Lower leg skin (tissue), 4 donors: ENCODE data around the gene MAMSTR. TPM values are rescaled to one million over a fixed set of nuclear protein-coding genes. Genes with fewer than 3 reads are reported as not detected.
"Not testable (repeated sequence)": the region's sequence is repeated elsewhere in the genome, so short reads cannot be mapped to it uniquely, and the experiment has no call there.

Source experiments
- DNase-seq, 2 donors: peaks; one replicate each; pipeline ENCODE4 v3.0.0-alpha.2; 2019; ENCODE audit warnings: low spot score in 2 of 2
- H3K4me3 ChIP-seq: fragments of 200-600 bp; sonication (generic); 2 replicates; pipeline ENCODE4 v1.5.1; 2017; ENCODE audit warnings: mild to moderate bottlenecking, low read depth; ENCODE audit not compliant: poor library complexity, severe bottlenecking
- CTCF ChIP-seq, 3 donors: fragments of 450-650 bp; IDR thresholded peaks; one replicate each; pipeline ENCODE4 v1.5.1; 2016; ENCODE audit warnings: antibody characterized with exemption in 3 of 3, mild to moderate bottlenecking in 3 of 3, moderate library complexity in 2 of 3
- POLR2A ChIP-seq, 2 donors: fragments of 450-650 bp; IDR thresholded peaks; one replicate each; pipeline ENCODE4 v1.6.1; 2016 to 2017; ENCODE audit warnings: antibody characterized with exemption in 2 of 2, mild to moderate bottlenecking in 1 of 2, moderate library complexity in 1 of 2
- WGBS, 2 donors: methylation state at CpG; one replicate each; pipeline ENCODE4 v1.1.5; 2018; 5-methylcytosine and 5-hydroxymethylcytosine counted together
- intact Hi-C: fragments of 100-400 bp; cut with DNase I; formaldehyde crosslinking; loops from one replicate; pipeline ENCODE4 v1.15.0; 2023; ENCODE audit warnings: low total_unique reads
- total RNA-seq, 4 donors: library from RNA; depleted of rRNA; stranded (reverse); fragments of >200 nt; gene quantifications; one replicate each; pipeline ENCODE4 v1.1.0, GENCODE V29; 2016

MAMSTR gene
- total RNA-seq, 4 donors from 2014 or later = 0.42 to 0.74 (median 0.63) TPM

- TF ChIP-seq POLR2A (IDR thresholded peaks at IDR 0.05) (no peak), CTCF (IDR thresholded peaks at IDR 0.05) (no peak)
- WGBS, 2 donors = 78 to 81% methylated on average over 11 of the region's 11 CpGs
- DNase-seq = no peak
- intact Hi-C loops = no loop called here
- no peak overlapping the region for H3K4me3 ChIP-seq
Measured at GRCh38 chr19:48722196-48722708, 2.7 kb upstream of the MAMSTR start.

DNA sequence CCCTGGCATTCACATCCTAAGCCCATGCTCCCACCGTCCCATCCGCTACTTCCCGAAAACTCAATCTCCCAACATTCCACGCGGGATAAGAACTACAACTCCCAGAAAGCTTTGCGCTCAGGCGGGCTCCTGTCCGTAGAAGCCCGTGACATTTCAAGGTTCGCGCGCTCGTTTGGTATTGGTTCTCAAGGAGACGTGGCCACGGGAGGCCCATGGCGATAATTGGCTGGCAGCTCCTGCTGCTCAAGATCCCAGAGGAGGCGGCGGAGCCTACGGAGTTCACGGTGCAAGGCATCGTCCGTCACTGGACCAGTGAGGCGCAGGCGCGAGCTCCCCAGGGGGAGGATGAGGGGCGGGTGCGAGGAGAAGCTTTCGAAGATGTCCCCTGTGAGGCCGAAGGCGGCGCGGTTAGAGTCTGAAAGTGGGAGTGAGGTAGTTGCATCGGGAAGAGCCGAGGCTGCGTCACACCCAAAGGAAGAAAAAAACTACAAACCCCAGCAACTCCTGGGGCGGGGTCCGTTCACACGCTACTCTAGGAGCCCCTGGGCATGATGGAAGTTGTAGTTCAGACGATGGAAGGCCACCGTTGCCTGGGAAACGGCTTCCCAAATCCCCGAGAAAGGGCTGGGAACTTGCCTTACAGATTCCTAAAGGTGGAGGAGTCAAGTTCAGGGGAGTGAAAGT is 1.2 kb upstream of the MAMSTR start:
- peak overlapping the region; percentile 32 for H3K4me3 ChIP-seq
- intact Hi-C loops = no loop called here
- WGBS, 2 donors = 9 to 19% methylated on average over 42 of the region's 42 CpGs
- TF ChIP-seq POLR2A (IDR thresholded peaks at IDR 0.05) = no peak
- TF ChIP-seq CTCF (IDR thresholded peaks at IDR 0.05) = no peak
- peak; percentile 98 to 99 for DNase-seq

DNA sequence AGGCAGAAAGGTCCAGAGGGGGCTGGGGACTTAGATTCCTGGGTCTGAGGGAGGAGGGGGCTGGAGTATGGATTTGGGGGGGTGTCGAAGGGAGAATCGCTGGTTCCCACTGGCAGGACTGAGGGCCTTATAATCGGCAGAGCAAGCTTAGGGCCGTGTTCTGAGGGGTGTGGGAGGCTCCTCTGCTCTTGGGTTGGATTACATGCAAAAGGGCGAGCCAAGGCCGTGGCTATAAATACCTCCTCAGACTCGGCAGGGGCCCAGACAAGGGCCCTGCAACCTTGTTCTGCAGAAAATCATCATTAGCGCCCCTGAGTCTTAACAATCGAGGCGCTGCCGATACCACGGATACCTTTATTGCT is 707 bp upstream of the MAMSTR start:
- no peak overlapping the region for H3K4me3 ChIP-seq
- intact Hi-C loops = no loop called here

DNA sequence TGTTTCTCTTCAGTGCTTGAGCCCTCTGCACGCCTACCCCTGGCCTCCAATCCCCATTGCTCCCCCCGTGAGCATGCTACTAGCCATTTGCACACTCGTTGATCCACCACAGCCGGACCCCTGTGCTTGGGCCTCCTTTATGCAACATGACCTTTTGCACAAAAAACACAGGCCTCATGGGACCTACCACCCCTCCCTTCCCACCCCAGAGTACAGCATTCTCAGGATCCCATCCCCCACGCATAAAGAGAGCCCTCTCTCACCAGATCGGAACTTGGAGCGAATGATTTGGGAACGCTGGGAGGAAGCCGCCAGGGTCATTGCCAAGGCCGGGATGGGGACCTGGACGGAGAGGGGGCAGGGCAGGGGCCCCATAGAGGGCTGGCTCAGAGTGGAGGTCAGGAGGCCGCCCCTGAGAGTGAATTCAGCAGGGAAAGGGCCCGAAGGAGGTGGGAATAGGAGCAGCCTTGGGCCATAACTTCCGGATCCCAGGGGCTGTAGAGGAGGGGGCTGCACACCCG is 754 bp downstream of the MAMSTR start:
- intact Hi-C loops = no loop called here
- no peak for DNase-seq
- H3K4me3 ChIP-seq = no peak overlapping the region
- TF ChIP-seq POLR2A (IDR thresholded peaks at IDR 0.05) (no peak), CTCF (IDR thresholded peaks at IDR 0.05) (no peak)
- WGBS, 2 donors = 75 to 79% methylated on average over 15 of the region's 15 CpGs

More for the DNA sequence above, 707 bp upstream of the MAMSTR start:
- no peak for TF ChIP-seq CTCF (IDR thresholded peaks at IDR 0.05)
- no peak for TF ChIP-seq POLR2A (IDR thresholded peaks at IDR 0.05)
- no peak for DNase-seq
- WGBS, 2 donors = 15 to 24% methylated on average over 12 of the region's 12 CpGs

GRCh38 chr19:48718106-48718505 is 1.4 kb downstream of the MAMSTR start:
- intact Hi-C loops, DNase-seq, H3K4me3 ChIP-seq: not testable (repeated sequence)
- WGBS, 2 donors = 95 to 98% methylated on average over 13 of the region's 13 CpGs

DNA sequence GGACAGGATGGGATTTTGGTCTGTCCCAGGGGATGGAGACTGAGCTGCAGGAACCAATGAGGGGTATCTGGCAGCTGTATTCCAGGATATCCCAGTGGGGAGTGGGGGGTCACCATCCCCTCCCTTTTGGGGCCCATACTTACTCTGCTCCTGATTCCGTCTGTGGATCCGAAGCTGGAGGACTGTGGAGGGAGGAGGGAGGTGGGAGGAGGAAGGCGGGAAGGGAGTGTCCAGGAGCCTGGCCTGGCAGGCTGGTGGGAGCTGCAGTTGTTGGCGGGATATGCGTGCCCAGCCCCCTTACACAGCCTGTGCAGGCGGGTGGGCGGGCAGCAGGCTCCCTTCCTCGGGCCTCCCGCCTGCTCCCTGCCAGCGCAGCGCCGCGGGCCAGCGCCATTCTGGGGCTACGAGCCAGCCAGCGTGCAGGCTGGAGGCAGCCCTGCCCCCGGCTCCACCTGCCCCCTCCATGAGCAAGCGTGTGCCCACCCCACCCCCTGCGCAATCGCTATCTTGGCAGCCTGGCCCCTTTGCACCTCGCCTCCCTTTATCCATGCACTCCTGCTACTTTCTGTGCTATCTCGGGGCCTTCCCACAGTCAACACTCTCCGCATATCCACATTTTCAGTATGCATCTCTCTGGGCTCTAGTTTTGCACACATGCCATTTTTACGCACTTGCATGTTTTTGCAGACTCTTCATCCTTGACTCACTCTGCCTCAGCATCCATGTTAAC is 2.8 kb downstream of the MAMSTR start:
- H3K4me3 ChIP-seq = no peak overlapping the region
- DNase-seq = no peak
- WGBS, 2 donors = 16 to 23% methylated on average over 14 to 23 of the region's 24 CpGs
- TF ChIP-seq POLR2A (IDR thresholded peaks at IDR 0.05) (no peak), CTCF (IDR thresholded peaks at IDR 0.05) (no peak)
- intact Hi-C loops = no loop called here
